Stimulated activated CD4-positive, alpha-beta T cell treated with anti-CD3 and anti-CD28 coated beads, Interleukin-1b, Interleukin-23, amount 100 ng/mL, for 24 hours (primary cell): ENCODE results near the gene PRSS57.
A peak's percentile ranks its signal among the peaks of the same experiment; 100 is the strongest.
"Not testable (repeated sequence)": the region's sequence is repeated elsewhere in the genome, so short reads cannot be mapped to it uniquely, and the experiment has no call there.

ENCODE experiments used
- DNase-seq, 4 experiments: peaks; one replicate each; pipeline ENCODE4 v3.0.0-alpha.2; 2020; ENCODE audit warnings: low read depth in 4 of 4, low spot score in 1 of 4

Gene PRSS57

DNA sequence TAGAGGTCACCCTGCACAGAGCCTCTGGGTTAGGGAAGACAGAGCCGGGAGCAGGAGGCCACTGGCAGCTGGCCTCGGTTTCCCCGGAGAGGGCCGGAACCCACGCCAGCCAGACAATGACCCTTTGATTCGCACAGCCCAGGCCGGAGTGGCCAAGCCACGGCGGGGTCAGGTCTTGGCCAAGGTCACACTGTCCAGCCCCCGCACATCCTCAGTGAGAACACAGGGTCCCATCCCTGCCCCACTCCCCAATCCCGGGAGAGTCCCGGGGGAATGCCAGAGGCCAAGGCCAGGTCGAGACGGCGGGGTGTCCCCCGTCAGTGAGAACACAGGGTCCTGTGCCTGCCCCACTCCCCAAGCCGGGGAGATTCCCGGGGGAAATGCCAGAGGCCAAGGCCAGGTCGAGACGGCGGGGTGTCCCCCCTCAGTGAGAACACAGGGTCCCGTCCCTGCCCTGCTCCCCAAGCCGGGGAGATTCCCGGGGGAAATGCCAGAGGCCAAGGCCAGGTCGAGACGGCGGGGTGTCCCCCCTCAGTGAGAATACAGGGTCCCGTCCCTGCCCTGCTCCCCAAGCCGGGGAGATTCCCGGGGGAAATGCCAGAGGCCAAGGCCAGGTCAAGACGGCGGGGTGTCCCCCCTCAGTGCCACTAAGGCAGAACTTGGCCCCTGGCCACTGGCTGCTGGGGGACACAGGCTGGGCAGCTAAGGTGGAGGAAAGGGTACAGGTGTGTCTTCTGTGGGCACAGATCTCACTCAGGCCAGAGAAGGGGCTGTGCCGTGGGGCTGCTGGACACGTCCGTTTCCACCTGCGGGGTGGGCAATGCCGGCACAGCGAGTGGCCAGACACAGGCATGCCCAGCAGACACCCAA, 20.7 kb downstream of the PRSS57 start:
- no peak for DNase-seq

DNA sequence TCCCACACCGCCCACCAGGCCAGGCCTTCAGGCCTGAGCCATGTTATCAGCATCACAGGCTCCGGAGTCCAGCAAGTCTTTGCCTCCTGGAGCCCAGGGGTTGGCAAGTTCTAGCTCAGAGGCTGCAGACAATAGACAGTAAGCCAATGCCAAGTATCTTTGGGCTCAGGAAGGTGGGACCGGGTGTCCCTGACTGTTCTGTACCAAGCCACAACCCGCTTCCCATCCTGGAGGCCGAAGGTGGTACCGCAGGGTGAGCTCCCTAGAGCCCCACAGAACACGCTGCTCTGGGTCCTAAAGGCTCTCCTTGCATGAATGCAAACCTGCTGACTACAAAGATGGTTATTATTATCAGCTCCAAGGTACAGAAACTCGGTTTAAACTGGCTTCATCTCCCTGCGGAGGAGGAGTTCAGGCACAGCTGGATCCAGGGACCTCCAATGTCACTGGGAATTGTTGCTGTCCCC, 24.6 kb downstream of the PRSS57 start:
- DNase-seq = no peak

DNA sequence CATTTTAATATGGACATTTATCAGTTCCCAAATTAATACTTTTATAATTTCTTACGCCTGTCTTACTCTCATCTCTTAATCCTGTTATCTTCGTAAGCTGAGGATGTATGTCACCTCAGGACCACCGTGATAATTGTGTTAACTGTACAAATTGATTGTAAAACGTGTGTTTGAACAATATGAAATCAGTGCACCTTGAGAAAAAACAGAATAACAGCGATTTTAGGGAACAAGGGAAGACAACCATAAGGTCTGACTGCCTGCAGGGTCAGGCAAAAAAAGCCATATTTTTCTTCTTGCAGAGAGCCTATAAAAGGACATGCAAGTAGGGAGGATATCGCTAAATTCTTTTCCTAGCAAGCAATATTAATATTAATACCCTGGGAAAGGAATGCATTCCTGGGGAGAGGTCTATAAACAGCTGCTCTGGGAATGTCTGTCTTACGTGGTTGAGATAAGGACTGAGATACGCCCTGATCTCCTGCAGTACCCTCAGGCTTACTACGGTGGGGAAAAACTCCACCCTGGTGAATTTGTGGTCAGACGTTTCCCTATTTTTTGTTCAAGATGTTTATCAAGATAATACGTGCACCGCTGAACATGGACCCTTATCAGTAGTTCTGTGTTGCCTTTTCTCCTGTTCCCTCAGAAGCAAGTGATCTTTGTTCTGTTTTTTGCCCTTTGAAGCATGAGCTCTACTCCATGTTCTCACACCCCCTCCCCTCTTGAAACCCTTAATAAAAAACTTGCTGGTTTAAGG, 26.4 kb downstream of the PRSS57 start:
- DNase-seq = not testable (repeated sequence)

DNA sequence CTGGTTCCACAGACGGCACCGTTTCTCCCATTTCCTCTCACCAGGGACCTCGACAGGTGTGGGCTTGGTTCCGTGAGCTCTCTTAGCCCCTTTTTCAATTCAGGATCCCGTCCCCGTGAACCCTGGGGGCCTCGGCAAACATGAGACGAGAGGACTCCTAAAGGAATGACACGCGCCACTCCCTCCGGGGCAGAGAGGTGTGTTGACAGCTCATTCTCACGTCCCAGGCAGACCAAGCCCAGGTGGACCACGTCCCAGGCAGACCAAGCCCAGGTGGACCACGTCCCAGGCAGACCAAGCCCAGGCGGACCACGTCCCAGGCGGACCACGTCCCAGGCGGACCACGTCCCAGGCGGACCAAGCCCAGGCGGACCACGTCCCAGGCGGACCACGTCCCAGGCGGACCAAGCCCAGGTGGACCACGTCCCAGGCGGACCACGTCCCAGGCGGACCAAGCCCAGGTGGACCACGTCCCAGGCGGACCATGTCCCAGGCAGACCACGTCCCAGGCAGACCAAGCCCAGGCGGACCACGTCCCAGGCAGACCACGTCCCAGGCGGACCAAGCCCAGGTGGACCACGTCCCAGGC, 28.2 kb downstream of the PRSS57 start:
- not testable (repeated sequence) for DNase-seq

DNA sequence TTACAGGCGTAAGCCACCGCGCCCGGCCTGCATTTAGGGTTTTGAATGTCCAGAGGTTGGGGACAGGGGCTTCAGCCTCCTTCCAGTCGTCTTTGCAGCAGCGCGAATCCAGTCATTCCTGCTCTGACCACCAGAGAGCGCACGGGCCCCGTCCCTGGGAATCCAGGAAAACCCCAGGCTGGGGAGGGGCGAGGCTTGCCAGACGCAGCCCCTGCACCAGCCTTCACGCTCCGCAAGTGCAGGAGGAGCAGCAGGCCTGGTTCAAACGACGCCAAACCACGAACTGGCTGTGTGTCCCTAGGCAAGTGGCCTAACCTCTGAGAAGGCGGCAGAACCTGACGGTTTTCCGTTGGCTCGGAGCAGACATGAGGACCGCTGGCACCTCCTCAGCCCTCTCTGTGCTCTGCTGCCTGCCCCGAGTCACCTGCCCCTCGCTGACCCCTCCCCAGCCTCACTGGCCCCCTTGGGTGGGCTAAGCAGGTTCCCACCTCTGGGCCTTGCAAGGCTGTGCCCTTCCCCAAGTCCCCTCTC, 30.3 kb downstream of the PRSS57 start:
- peak; percentile 50 to 76 (median 73) for DNase-seq

DNA sequence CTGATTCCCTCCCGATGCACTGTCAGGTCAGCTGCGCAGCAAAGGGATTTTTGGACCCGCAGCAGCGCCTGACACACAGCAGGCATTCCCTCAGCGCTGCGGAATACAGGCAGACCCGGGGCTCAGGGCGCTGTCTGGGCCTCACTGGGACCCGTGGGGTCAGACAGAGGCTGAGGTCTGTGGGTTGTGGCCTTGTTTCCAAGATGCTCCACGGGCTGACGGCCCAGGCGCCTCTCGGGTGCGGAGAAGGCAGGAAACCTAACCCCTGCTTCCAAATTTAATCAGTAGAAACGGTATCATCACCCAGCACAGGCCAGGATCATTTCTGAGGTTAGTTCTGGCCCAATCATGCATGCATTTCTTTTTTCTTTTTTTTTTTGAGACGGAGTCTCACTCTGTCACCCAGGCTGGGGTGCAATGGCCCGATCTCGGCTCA, 31.6 kb downstream of the PRSS57 start:
- DNase-seq = no peak

DNA sequence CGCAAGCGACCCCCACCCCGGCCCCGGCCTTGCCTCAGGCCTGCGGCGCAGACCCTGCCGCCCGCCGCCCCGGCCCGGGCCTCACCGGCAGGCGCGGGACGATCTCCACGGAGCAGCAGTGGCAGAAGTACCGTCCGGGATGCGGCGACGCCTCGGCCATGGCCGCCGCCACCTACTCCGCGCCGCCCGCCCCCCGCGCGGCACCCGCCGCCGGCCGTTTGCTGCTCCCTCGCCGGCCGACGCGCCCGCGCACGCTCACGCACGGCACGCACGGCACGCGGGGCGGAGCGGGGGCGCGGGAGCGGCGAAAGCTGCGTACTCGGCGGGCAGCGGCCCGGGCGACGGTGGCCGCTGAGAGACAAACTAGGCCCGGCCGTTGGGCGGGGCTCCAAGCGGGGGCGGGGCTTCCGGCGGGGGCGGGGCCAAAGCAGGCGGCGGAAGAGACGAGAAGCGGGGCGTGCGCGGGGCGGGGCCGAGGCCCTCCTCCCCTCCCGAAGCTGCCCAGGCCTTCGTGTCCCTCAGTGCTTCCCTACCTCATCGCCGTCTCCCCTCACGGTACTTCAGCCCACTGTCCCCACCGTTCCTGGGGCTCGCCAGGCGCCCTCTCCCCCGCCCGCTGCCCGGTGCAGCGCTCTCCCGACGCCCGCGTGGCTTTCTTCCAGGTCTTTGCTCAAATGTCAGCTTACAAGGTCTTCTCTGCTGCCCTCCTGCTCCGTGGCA, 32.1 kb downstream of the PRSS57 start, which contains the start of gene RNF126:
Gene RNF126, minus strand, starts transcription at position 253 of the 720 bp plus-strand sequence. Its CDS starts 93 bp downstream, at position 160.
- peak; percentile 91 to 98 (median 93) for DNase-seq

DNA sequence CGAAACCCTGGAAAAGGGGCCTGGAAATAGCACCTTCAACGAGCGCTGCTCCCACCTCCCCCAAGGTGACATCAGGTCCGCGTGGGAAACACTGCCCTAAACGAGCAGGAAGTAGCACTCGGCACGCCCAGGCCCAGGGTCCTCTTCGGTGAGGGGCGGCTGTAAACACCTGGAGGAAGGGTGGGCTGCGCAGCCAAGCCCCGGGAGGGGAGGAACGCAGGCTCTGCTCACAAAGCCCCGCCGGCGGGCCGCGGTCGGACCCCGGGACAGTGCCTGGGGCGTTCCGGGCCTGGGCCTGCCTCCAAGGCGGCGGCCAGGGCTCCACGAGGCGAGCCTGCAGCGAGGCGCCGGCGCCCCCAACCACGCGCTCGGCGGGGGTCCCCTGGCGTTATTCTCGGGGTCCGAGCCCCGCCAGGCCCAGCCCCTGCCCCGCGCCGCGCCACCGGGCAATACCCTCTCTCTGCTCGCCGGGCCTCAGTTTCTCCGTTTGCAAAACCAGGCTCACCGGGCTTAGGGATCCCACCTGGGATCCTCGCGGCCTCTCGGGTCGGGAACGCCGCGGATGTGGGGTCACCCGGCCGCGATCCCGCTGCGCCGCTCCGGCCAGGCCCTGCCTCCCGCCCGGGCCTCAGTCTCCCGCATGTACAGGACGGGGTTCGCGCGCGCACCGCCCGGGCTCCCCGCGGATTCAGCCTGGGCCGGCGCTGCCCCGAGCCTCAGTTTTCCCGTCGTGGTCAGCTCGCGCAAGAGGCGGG, 32.9 kb downstream of the PRSS57 start:
- DNase-seq = peak in 3 of 4 experiments; percentile 57 to 62 (median 59)

DNA sequence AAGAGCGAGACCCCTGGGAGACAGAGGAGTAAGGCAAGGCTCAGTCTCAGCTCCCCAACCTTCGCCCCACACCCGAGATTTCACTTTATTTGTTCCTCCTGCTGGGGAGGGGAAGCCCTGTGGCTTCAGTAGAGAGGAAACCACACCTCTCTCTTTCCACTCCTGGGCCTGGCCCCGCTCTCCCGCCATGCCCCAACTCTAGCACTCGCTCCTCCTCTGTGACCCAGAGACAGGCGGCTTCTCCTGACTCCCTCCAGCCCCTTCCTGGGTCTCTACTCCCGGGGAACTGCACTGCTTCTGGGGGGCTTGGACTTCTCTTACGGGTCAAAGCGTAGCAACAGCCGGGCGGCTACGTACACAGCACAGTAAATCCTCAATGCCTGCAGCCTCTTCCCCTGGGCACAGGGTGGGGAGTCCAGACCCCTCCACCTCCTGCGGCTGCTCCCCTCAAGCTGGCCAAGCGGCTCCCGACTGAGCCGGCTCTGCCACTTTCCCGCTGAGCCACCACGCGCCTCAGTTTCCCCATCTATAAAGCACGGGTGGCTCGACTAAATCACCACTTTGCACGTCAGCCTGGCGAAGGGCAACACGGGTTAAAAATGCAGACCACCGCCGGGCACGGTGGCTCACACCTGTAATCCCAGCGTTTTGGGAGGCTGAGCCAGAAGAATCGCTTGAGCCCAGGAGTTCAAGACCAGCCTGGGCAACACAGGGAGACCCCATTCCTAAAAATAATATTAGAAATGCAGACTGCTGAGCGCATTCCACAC, 33.6 kb downstream of the PRSS57 start:
- DNase-seq = peak in 1 of 4 experiments; percentile 53

DNA sequence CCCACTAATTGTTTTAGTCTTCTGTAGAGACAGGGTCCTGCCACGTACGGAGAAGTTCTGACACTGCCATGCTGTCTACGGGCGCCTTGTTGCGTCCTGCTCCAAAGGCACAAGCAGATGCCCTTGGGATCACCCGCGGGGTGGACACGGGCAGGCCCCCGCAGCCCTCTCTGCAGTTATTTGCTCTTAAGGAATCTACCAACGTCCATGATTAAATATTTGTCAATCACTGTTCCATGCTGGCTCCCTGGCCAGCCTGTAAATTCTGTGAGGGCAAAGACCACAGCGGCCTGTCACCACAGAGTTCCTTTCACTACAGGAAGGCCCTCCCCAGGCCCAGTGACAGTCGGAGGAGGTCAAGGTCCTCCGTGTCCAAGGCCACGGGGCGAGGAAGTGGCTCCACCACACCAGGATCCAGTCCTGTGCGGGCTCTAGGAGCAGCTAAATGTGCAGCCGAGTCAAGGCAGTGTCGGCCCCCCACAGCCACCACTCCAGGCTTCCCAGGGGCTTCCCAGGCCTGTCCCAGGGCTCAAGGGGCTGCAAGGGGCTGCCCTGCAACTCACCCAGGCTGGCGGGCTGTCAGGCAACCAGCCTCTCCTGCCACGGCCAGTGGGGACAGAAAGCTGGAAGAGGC, 34.3 kb downstream of the PRSS57 start:
- no peak for DNase-seq

DNA sequence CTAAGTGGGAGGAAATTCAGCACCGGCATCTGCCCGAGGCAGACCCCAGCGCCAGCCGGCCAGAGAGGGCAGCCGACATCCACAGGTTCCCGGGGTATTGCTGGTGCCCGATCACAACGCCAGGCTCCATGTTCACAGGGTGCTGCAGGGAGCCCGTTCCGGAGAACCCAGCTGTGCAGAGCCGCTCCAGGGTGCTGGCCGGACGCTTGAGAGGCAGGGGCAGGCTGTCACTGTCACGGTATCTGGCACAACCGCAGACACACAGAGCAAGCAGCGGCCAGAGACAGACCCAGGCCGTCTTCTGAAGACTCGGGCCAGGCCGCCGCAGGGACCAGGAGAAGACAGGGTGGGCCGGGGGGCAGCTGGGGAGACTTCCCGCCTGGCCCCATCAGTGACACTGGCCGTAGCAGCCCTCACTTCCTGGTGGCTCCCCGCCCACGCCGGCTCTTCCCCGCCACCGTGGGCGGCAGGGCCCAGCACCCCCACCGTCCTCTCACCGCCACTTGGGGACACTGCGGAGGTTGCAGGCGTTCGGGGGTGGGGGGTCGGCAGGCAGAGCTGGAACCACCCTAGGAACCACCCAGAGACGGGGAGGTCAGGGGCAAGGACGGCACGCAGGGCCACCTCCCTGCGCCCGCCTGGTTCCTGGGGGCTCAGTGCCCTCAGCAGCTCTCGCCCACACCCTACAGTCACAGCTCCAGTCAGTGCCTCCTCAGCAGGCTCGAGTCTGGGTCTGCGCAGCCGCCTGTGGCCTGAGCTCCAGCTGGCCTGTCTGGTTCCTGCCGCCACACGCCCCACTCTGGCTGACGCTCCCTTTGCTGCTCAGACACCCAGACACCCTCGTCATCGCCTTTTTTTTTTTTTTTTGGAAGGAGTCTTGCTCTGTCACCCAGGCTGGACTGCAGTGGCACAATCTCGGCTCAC, 36.1 kb downstream of the PRSS57 start:
- no peak for DNase-seq

DNA sequence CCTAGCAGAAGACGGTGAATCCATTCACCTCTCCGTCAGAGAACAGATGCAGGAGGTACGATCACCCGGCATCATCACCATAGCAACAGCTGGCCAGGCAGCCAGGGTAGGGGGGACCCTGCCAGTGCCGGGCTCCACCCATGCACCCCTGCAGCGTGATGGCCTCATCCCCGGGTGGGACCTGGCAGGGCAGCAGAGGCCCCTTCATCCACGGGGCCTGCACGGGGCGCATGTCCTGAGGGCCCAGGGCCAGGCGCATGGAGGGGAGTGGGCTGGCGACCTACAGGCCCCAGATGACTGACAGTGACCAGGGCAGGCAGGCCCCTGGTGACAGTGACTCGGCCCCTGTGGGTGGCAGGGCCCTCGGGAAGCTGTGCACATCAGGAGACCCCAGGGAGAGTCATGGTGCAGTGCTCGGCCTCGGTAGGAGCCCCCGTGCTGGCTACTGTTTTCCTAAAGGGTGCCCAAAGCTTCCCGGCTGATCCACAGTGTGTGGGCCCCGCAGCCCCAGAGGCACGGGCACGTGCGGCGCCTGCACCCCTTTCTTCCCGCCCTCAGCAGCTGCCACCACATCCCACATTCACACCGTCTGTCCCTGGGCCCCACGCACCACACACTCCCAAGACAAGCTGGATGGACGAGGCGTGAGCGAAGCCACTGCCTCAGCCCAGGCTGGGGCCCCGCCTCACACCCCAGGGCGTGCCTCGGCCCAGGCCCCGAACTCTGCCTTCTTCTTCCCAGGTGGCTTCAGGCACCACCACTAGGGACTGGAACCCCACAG, 37.0 kb downstream of the PRSS57 start:
- DNase-seq = no peak

DNA sequence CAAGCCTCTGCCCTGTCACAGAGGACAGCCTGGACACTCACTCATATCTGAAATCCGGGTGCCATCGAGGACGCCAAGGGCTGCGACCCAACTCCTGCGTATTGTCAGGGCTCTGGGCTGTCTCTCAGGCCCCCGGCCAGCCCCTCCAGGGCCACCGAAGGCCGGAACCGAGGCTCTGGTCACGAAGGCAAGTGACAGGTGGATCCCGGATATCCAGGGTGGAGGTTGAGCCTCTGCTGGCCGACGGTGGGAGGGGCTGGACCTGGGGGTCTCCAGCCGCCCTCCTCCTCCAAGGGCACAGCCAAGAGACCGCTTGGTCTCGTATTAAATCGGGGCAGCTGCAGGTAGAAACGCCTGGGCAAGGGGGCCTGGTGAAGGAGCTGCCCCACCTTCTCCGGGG, 37.6 kb downstream of the PRSS57 start:
- DNase-seq = no peak

DNA sequence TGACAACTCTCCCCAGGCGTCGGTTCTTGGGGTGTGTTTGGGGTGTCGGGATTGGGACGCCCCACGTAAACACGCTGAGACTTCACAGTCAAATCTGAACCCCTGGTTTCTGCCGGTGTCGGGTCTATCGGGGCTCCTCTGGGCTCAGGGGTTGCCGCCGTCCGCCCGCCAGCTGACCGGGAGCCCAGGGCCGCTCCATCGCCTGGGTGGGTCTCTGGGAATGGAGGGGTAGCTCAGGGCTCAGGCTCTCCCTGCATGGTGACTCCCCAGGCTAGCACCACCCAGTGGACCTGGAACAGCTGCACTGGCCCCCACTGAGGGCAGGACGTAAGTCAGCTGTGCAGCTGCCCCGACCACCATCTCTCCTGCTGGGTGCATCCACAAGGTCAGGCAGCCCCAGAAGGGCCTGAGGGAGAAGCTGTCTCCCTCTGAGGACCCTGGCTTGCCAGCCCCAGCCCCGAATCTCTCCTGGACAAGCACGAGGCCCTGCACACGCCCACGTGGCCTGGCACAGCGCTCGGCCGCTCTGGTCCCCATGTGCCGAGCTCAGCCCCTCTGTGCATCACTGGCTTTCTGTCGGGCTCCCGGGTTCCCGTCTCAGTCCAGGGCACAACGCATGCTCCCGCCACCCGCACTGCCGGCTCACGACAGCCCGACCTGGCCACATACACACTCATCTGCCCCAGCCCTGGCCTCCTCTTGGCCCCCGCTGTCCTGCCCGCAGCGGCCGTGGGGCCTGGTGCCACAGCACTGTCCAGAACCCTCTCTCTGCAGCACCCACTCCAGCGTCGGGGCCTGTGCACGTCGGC, 38.3 kb downstream of the PRSS57 start:
- DNase-seq = no peak

DNA sequence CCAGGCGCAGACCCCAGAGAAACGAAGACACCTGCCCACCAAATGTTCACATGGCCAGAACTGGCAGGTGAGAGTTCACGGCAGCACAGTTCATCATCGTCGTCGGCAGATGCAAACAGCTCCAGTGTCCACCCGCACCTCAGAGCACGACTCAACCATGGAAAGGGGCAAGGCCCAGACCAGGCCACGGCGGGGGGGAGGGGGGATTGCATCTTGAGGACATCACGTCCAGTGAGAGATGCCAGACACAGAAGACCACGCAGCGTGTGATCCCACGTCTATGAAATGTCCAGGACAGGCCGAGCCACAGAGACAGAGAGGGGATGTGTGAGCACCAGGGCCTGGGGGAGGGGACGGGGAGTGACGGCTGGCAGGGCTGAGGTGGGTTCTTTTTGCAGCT, 39.6 kb downstream of the PRSS57 start:
- DNase-seq = no peak

DNA sequence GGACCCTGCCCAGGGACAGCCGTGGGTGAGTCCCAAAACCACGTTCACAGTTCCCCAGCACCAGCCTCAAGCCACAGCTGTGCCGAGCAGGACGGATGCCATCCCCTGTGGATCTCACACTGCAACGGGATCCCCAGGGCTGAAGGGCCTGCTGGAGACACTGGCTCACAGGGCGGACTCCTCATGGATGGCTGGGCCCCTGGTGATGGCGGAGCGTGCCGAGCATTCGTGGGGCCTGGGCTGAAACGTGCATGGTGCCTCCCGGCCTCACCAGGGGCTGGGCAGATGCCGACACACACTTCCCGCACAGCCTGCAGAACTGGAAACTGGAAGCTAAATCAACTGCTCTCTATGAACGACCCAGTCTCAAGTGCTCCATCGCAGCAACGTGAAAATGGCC, 41.8 kb downstream of the PRSS57 start:
- no peak for DNase-seq
